Thyroid gland (tissue), 4 donors: ENCODE data around the gene KASH5.

Experiments
- POLR2A ChIP-seq, 2 donors: fragments of 450-650 bp; IDR thresholded peaks; one replicate each; pipeline ENCODE4 v1.6.1; 2017; ENCODE audit warnings: antibody characterized with exemption in 2 of 2, mild to moderate bottlenecking in 2 of 2, moderate library complexity in 1 of 2
- TF ChIP-seq, protein P1 (sequence below), 6 experiments: fragments of 200-600 bp in 3 of 6; fragments of 450-650 bp in 3 of 6; sonication (generic) in 3 of 6; IDR thresholded peaks; one replicate each; pipeline ENCODE4 v1.5.1; 2016 to 2019; ENCODE audit warnings: antibody characterized with exemption in 6 of 6, mild to moderate bottlenecking in 2 of 6, inconsistent platforms in 1 of 6, moderate library complexity in 1 of 6

DNA sequence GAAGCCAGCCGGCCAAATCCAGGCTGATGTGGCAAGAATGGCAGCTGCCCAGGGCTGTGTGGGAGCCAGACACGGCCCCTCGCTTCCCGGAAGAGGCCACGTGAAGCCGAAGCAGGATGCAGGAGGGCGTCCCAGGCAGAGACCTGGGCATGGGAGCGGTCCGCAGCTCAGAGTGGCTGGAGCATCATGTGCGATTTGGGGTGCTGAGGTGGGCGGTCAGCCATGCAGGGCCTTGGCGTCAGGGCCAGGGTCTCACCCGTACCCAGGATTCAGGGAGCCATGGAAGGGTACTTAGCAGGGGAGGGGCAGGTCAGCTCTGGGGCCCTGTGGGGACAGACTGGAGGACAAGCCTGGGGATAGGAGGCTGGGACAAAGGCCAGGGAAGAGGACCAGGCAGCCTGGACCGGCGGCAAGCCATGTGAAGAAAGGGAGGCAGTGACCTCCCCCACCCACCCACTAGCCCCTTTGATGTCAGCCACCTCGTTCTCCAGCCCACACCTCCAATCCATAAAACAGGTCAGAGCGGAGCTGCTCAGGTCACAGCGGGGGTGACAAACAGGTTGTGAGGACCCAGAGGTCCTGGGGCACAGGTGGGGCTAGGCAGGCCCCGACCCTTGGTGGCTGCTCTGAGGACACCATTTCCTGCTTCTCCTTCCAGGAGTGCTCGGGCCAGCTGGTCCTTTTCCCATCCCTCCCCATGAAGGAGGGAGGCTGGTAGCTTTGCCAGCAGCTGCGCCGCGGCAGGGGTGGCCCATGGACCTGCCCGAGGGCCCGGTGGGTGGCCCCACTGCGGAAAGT lies 2.3 kb downstream of the KASH5 start:
- TF ChIP-seq, protein P1, sequence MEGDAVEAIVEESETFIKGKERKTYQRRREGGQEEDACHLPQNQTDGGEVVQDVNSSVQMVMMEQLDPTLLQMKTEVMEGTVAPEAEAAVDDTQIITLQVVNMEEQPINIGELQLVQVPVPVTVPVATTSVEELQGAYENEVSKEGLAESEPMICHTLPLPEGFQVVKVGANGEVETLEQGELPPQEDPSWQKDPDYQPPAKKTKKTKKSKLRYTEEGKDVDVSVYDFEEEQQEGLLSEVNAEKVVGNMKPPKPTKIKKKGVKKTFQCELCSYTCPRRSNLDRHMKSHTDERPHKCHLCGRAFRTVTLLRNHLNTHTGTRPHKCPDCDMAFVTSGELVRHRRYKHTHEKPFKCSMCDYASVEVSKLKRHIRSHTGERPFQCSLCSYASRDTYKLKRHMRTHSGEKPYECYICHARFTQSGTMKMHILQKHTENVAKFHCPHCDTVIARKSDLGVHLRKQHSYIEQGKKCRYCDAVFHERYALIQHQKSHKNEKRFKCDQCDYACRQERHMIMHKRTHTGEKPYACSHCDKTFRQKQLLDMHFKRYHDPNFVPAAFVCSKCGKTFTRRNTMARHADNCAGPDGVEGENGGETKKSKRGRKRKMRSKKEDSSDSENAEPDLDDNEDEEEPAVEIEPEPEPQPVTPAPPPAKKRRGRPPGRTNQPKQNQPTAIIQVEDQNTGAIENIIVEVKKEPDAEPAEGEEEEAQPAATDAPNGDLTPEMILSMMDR (IDR thresholded peaks at IDR 0.05): no peak
- TF ChIP-seq POLR2A (IDR thresholded peaks at IDR 0.05): no peak
